NCI-H510A treated with DMSO at 0.1 percent for 48 hours (cell line): ENCODE measurements around the gene MEIS1.

Experiments used
- DNase-seq: peaks from one replicate; lab custom pipeline; 2025; lab: John Stamatoyannopoulos, UW

The MEIS1 gene

DNA sequence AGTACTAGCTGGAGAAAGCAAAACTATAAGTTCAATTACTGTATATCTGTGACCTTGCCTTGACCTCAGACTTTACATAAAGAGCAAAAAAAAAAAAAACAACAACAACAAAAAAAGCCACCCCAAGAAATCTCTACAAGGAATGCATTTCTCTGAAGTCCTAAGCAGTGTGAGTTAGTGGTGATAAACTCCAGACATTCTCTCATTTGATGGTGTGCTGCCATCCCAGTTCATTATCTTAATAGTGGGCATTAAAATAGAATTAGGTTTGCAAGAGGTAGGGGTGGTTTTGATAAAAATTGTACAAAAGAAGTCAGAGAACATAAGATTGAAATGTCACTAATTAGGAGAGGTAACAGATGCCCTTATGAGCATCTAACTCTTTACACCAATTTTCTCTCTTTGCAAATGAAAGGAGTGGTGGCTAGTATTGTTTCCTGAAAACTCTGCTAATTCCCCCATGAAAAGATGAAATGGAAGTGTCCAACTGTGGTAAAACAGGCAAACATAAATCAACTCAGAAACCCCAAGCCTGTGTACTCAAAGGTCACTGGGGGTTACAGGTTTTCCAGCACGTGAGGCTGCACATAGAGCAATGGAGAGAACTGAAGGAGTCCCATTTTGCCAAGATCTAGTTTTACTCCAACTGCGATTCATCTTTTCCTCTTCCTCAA is 131.9 kb downstream of the MEIS1 start:
- no peak for DNase-seq

DNA sequence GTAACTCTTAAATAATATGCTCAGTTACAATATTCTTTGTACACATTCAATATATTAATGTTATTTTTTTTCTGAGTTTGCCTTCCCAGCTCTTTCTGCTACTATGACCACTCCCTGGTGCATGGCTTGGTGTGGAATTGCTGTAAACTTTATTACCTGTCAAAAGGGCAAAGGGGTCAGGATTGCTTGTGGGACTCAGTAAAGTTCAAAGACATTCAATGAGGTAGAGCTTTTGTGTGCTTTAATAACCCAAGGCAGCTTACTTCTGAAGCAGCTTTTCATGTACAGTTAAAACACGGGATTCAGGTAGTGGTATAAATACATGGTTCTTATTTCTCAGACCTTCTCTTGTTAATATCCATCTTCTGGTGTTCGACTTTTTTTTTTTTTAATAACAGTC is 132.8 kb downstream of the MEIS1 start:
- no peak for DNase-seq

DNA sequence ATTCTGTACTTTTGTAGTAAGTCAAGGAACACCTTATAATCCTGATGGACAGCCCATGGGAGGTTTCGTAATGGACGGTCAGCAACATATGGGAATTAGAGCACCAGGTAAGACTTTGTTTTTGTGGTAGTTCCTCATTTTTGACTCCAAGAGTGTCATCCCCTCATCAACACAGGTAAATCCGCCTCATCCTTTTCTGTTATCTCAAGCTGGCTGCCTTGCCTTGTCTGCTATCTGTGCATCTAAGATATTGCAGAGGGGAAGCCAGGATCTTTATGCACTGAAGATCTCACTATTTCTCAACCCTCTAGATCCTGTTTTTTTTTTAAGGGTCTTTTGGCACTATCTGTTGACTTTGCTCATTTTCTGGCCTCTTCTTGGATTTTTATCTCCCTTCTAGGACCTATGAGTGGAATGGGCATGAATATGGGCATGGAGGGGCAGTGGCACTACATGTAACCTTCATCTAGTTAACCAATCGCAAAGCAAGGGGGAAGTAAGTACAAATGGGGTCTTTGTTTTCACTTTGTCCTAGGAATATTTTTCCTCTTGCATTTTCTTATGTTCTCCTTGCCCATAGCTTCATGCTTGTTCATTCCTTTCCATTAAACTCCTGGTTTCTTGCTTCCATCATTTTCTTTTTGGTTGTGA is 133.8 kb downstream of the MEIS1 start:
- DNase-seq: no peak

DNA sequence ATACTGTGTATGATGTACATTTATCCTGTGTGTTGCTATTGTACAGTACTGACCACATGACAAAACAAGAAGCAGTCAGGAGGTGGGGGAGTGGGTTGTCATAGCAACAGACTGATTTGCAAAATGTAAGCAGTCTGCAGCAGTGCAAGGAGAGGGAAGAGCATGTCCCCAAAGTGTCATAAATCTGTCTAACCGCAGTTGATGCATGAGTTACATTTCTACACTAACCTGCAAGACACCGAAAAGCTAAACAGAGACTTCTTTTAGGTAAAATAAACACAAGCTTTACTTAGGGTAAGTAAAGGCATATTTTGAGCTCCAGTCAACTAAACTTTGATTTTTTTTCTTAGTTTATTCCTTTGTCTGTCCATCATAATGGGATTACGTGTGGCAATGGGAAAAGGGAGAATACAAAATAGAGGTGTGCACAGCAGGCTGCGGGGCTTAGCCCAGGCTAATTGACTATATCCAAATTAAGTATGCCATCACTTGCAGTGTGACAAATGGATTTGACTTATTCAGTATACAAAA is 134.5 kb downstream of the MEIS1 start:
- DNase-seq: no peak

DNA sequence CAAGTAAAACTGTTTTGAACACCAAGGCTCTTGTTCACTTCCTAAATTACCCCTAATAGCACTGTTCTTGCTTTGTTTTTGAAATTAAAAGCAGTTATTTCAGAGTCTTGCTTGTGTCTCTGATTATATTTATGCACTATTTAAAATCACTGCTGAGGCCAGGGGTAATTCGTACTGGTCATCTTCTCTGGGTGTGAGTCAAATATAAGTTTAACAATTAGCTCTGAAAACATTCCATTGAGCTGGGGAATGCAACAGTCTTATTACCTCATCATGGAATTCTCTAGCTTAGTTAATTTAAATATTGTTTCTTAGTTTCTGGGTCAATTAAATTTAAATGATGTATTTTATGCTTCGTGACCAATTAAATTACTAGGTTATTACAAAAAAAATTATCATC is 135.0 kb downstream of the MEIS1 start:
- DNase-seq: no peak

DNA sequence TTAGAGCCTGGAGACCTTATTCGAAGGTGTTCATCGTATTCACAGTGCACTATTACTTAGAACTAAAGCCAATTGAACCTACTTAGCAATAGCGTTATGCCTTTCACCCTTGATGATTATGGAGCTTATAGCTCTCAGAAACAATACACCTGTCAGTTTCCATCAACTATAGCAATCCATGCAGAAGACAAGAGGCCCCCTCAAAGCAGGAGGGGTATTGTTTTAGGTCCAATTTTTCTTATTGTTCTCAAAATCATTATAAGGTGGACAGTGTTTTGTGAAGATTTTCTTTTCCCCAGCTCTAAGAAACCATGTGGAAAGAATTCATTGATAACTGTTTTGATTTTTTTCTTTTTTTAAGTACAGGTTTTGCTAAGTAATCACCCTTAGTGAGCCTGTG is 135.5 kb downstream of the MEIS1 start:
- DNase-seq: no peak

DNA sequence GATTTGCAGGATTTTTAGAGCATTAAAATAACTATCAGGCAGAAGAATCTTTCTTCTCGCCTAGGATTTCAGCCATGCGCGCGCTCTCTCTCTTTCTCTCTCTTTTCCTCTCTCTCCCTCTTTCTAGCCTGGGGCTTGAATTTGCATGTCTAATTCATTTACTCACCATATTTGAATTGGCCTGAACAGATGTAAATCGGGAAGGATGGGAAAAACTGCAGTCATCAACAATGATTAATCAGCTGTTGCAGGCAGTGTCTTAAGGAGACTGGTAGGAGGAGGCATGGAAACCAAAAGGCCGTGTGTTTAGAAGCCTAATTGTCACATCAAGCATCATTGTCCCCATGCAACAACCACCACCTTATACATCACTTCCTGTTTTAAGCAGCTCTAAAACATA is 137.0 kb downstream of the MEIS1 start:
- DNase-seq: no peak

DNA sequence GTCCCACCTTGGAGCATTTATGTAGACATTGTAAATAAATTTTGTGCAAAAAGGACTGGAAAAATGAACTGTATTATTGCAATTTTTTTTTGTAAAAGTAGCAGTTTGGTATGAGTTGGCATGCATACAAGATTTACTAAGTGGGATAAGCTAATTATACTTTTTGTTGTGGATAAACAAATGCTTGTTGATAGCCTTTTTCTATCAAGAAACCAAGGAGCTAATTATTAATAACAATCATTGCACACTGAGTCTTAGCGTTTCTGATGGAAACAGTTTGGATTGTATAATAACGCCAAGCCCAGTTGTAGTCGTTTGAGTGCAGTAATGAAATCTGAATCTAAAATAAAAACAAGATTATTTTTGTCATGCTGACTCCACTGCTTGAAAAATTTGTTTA is 137.5 kb downstream of the MEIS1 start:
- no peak for DNase-seq

DNA sequence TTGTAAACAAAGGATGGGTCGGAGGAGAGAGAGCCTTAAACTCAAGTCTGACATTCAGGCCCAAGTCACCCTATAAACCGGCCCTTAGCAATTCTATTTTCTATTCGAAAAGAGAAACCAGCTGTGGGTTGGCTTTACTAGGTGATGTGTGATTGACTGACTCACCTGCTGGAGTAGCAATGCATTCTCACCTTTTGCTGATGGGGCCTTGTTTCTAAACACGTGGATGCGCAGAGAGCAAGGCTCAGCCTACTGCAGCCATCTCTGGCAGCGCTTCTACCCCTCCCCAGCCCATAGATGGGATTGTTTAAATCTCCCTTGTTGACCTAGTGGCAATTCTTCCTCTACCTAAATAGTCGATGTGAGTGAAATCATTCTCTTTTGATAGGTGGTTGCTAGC is 138.5 kb downstream of the MEIS1 start:
- peak; percentile 82 for DNase-seq

DNA sequence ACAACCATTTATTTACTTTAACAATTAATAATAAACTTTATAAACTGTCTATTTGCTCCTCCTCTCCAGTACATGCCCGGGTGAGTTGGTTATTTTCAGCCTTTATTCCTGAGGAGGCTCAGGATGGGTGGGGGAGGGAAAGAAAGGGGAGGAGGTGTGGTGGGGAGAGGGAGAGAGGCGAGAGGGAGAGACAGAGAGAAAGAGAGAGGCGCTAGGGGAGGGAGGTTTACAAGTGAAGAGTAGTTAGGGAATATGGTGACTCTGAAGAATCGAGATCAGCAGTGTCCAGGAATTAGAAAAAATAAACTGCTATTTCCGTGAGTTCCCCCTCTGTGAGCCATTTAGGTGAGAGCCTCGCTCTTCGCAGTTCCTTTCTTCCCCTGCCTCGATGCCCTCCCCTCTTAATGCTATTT is 138.9 kb downstream of the MEIS1 start:
- peak; percentile 82 for DNase-seq

DNA sequence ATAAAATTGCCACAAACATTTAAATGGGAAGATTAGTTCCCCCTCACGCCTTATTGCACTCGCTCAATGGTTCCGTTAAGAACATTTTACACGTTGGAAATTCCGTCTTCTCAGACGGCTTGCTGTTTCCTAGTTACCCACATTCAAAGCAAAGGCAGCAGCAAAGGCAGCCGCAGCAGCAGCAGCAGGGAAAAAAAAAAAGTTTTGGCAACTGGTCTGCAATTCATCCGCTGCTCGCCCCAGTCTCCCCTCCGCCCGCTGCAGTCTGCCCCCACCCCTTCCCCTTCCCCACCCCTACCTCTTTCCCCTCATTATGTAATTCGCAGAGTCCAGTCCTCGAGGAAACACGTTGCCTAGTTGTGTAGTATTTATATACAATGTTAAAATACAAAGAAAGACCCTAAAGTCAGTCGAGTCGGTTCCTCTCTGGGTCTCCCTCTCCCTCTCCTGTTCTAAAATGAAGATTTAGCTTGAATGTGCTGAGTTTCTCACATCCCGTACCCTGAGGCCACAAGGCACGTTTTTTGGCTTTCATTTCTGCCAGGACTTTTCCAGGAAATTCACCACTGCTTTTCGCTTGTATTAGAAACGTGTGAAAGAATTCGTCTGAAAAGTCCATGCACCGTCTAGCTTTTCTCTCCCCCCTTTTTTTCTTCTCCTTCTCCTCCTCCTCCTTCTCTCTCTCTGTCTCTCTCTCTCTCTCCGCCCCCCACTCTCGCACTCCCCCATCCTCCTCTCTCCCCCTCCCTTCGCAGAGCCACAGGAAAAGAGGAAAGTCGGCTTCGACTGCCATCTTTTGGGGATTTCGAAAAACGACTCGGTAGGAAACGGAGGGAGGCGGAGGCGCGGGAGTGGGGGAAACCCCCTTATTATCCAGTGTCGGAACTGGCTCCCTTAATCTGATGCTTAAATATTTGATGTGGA is 140.0 kb downstream of the MEIS1 start:
- peak; percentile 65 for DNase-seq

DNA sequence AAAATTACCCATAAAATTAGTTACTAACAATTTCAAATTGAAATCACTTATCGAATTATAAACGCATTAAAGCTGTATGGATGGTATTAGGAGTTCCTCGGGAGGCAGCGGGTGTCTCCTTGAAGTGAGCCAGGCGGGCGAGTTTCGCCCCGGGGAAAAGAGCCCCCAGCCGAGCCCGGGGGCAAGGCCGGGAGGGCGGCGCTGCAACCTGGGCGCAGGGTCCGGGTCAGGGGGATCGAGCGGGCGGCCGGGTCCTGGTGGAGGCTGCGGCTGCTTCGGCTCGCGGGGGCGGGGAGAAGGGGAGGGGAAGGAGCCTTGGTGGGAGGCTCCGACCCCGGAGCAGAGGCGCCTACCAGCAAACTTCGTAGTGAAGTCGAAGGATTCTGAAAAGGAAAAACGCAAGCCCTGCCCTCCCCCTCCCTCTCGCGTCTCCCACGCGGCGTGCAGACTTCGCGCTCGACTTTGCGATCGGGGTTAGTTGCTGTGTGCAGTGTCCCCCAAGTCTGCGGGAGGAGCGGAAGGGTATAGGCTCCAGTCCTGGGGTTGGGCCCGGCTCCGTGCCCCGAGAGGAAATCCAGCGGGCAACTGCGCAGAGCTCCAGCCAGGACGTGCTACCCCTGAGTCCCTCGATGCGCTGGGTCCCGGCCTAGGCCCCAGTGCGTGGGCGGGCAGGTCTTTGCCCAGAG is 140.8 kb downstream of the MEIS1 start:
- DNase-seq: no peak

DNA sequence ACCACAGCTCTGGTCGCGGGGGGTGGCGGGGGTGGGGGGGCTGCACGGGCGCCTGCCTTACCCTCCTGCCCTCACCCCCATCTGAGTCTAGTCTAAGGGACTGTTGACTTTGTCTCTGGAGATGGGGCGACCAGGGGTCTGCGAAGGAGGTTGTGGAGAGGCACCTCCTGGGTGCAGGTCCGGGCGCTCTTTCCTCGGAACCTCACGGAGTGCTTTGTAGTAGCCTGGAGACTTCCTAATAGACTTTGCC is 141.3 kb downstream of the MEIS1 start:
- no peak for DNase-seq

DNA sequence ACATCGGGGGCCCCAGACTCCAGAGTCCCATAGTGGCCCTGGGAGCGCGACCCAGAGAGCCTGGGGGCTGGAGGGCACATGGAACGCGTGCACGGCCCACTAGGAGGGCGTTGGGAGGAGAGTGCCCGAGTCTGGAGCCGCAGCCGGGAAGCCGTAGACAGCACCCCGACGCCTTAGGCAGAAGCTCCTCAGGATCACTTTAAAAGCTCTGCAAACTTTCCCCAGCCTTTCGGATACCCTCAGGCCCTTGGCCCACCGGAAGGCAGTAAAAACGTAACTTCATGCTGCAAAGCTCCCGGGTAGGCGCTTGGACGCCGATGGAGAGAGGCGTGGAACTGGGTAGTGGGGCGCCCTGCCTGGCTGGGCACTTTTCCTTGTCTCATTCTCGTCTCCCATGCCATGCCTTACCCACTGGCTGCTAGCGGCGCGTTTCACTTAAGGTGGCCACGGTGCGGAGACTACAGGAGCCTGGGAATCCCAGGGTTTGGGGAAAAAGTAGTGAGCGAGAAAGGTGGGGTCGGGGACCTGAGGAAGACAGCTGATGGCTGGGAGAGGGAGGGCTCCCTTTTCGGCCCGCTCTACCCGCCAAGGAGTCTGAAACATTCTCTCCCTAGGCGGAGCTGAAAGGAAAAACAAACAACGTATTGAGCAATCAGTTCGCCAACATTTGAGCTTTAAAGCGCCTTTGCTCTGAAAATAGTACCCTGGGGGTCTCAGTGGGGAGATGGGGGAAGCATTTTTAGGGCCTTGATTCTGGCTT is 141.8 kb downstream of the MEIS1 start:
- DNase-seq: peak; percentile 16

DNA sequence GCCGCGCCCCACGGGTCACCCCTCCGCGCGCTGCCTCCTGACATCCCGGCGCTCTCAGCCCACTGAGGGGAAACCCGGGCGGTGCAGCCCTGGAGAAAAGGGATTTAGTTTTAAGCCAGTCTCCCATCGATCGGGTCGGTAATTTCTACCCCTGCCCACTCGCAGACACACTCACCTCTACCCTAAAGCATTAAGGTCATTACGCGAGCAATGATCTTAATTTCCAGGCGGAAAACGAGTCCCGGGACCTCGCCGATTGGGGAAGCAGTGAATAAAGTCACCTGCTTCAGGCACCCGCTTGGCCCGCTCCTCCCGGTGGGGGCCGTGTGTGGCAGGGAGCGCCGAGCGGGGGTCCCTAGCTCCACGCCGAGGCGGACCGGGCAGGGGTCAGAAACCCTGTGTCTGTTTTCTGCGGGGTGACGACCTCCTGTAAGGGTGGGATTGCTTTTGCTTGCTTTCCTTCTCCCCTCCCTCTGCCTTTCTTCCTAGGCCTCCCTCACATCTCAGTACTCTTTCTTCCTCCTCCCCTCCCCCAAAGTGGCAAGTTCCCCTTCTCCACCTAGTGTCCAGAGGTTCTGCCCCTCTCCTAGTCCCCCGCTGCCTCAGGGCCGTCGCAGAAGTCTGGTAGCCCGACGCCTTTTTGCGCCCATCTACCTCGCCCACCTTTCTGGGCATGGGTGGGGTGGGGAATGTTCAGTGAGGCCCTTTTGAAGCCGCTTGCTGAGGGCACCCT is 142.6 kb downstream of the MEIS1 start:
- no peak for DNase-seq

DNA sequence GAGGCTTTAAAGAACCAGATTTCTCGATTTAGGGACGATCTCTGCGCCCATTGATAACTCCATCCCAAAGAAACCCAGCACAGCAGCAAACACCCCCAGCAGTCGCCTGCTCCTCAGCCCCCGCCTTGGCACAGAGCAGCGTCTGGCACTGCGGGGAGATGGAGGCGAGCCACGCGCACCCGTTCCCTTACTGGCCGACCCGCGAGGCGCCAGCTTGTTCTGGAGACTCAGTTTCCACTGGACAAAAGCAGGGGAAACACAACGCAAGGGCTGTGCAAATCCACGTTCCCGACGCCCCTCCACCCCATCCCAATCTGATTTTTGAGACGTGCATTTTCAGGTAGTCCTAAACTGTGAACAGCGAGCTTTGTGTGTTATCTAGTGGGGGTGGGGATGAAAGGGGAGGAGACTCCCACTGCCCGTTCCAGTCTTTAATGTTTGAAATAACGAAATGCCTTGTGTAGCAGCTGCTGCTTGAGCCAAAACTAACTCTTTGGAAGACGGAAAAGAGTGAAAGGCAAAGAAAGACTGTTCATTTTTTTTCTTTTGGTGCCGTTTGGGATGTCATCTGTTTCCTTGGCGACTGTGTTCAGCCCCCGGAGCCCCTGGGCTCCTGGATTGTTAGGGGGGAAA is 143.2 kb downstream of the MEIS1 start:
- no peak for DNase-seq

DNA sequence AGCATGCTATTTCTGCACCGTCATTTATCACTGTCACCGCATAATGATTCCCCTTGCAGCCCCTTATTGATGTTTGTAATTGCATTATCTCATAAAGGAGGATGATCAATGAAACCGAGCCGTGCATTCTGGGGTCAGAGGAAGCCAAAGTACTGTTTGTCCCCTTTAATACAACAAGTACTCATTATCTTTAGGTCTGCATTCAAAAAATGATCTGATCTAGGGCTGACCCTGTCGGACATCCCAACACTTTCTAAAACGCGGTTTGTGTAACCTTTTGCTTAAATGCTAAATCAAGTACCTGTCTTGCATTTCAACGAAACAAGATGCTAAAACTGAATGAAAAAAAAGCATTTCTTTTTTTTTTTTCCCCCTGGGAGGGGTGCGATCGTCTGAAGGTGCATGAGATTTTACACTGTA is 143.8 kb downstream of the MEIS1 start:
- DNase-seq: no peak

DNA sequence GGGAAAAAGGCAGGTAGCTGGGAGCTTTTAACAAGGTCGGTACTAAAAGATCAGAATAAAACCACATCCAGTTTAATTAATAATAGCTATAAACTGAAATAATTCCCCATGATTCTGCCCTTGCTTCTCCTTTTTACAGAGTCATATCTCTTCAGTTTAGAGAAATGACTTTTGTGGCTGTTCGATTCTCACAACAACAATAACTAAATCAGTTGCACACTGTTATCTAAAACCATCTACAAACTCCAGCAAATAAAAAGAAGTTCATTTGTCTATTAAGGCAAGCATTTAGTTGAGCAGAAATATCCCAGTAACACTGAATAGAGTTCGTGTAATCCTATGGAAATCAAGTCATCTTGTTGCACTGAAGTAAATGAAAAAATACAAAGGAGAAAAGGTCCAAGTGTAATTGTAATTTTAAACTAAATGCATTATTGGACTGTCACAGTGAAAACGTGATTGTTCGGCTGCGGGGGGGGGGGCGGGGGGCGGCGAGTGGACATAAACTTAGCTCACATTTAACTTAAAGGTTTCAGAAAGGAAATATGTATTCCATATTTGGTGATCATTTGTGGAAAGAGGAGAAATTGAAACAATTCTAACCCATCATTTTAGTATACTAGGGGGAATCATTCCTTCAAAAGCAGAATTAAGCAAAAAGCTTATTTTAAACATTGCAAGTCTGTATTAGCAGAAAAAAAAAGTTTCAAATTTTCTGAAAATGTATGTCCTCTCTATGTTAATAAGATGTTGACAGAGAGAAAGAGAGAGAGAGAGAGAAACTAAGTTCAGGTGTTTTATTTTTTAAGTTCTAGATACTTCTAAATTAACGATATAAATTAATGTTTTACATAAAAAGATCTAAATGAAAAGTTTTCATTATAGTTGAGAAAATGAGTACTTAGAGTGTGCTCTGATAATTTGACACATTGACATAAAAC is 144.5 kb downstream of the MEIS1 start:
- no peak for DNase-seq
